ENCODE results near the gene IL17RA.

Gene IL17RA

DNA sequence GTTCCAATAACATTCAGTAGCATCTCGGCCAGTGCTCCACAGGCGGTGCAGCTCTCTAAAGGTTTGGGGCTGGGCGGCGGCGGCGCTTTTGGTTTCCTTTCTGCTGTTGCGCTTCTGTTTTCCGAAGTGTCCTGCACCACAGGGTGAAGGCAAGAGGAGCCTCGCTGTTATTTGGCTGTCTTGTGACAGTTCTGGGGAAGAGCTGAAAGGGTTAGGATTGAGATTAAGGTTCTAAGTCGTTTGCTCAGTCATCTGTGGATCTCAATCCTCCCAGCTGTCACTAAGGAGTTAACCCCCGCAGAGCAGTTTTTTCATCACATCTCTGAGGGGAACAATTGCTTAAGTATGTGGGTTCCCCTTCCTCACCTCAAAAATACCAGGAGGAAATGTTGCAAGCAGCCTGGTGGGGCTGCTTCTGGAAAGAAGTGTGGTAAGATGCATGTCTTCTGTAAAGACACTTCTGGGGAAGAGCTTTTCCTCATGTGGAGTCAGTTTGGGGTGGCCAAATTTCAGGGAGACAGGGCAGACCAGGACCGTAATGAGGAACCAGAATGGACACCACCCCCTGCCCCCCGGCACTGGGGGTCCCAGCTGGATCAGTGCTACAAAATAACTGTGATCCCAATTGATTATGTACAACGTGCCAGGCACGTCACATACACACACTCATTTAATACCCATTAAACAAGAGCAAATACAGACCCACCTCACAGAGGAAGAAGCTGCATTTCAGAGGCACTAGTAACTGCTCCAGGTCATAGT, 22.2 kb downstream of the IL17RA start:
- TF ChIP-seq, protein P1, sequence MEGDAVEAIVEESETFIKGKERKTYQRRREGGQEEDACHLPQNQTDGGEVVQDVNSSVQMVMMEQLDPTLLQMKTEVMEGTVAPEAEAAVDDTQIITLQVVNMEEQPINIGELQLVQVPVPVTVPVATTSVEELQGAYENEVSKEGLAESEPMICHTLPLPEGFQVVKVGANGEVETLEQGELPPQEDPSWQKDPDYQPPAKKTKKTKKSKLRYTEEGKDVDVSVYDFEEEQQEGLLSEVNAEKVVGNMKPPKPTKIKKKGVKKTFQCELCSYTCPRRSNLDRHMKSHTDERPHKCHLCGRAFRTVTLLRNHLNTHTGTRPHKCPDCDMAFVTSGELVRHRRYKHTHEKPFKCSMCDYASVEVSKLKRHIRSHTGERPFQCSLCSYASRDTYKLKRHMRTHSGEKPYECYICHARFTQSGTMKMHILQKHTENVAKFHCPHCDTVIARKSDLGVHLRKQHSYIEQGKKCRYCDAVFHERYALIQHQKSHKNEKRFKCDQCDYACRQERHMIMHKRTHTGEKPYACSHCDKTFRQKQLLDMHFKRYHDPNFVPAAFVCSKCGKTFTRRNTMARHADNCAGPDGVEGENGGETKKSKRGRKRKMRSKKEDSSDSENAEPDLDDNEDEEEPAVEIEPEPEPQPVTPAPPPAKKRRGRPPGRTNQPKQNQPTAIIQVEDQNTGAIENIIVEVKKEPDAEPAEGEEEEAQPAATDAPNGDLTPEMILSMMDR (IDR thresholded peaks at IDR 0.05; ENCODE audit: low read depth, low read length) = no peak
- no peak overlapping the region for H3K4me3 ChIP-seq (replicated peaks in 1 of 2; ENCODE audit: low read depth in 2 of 2, low read length in 2 of 2)
- no peak for DNase-seq (ENCODE audit: low read depth in 2 of 2)

- no peak overlapping the region for H3K4me3 ChIP-seq (replicated peaks in 1 of 2; ENCODE audit: low read depth in 2 of 2, low read length in 2 of 2)
- DNase-seq (ENCODE audit: low read depth in 2 of 2) = no peak
- TF ChIP-seq, protein P1 (IDR thresholded peaks at IDR 0.05; ENCODE audit: low read depth, low read length) = no peak
Observed at GRCh38 chr22:17107547-17107810, 22.7 kb downstream of the IL17RA start.

DNA sequence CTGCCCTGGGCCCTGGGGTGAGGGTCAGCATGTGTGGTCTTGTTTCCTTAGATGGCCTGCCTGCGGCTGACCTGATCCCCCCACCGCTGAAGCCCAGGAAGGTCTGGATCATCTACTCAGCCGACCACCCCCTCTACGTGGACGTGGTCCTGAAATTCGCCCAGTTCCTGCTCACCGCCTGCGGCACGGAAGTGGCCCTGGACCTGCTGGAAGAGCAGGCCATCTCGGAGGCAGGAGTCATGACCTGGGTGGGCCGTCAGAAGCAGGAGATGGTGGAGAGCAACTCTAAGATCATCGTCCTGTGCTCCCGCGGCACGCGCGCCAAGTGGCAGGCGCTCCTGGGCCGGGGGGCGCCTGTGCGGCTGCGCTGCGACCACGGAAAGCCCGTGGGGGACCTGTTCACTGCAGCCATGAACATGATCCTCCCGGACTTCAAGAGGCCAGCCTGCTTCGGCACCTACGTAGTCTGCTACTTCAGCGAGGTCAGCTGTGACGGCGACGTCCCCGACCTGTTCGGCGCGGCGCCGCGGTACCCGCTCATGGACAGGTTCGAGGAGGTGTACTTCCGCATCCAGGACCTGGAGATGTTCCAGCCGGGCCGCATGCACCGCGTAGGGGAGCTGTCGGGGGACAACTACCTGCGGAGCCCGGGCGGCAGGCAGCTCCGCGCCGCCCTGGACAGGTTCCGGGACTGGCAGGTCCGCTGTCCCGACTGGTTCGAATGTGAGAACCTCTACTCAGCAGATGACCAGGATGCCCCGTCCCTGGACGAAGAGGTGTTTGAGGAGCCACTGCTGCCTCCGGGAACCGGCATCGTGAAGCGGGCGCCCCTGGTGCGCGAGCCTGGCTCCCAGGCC, 23.7 kb downstream of the IL17RA start:
- H3K4me3 ChIP-seq (replicated peaks in 1 of 2; ENCODE audit: low read depth in 2 of 2, low read length in 2 of 2) = no peak overlapping the region
- TF ChIP-seq, protein P1 (IDR thresholded peaks at IDR 0.05; ENCODE audit: low read depth, low read length) = no peak
- DNase-seq (ENCODE audit: low read depth in 2 of 2) = no peak

DNA sequence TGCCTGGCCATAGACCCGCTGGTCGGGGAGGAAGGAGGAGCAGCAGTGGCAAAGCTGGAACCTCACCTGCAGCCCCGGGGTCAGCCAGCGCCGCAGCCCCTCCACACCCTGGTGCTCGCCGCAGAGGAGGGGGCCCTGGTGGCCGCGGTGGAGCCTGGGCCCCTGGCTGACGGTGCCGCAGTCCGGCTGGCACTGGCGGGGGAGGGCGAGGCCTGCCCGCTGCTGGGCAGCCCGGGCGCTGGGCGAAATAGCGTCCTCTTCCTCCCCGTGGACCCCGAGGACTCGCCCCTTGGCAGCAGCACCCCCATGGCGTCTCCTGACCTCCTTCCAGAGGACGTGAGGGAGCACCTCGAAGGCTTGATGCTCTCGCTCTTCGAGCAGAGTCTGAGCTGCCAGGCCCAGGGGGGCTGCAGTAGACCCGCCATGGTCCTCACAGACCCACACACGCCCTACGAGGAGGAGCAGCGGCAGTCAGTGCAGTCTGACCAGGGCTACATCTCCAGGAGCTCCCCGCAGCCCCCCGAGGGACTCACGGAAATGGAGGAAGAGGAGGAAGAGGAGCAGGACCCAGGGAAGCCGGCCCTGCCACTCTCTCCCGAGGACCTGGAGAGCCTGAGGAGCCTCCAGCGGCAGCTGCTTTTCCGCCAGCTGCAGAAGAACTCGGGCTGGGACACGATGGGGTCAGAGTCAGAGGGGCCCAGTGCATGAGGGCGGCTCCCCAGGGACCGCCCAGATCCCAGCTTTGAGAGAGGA, 24.5 kb downstream of the IL17RA start:
- no peak overlapping the region for H3K4me3 ChIP-seq (replicated peaks in 1 of 2; ENCODE audit: low read depth in 2 of 2, low read length in 2 of 2)

GRCh38 chr22:17109976-17110375, 25.2 kb downstream of the IL17RA start:
- no peak overlapping the region for H3K4me3 ChIP-seq (replicated peaks in 1 of 2; ENCODE audit: low read depth in 2 of 2, low read length in 2 of 2)
- TF ChIP-seq, protein P1 (IDR thresholded peaks at IDR 0.05; ENCODE audit: low read depth, low read length) = no peak
- DNase-seq (ENCODE audit: low read depth in 2 of 2) = no peak

More for the DNA sequence above, 24.5 kb downstream of the IL17RA start:
- TF ChIP-seq, protein P1 (IDR thresholded peaks at IDR 0.05; ENCODE audit: low read depth, low read length) = no peak
- DNase-seq (ENCODE audit: low read depth in 2 of 2) = no peak

GRCh38 chr22:17110791-17111550, 26.2 kb downstream of the IL17RA start:
- no peak overlapping the region for H3K4me3 ChIP-seq (replicated peaks in 1 of 2; ENCODE audit: low read depth in 2 of 2, low read length in 2 of 2)
- TF ChIP-seq, protein P1 (IDR thresholded peaks at IDR 0.05; ENCODE audit: low read depth, low read length) = no peak
- no peak for DNase-seq (ENCODE audit: low read depth in 2 of 2)
